Sigmoid colon (tissue), 4 donors: Measurements from ENCODE around the gene DDR2.

ENCODE experiments used
- CTCF ChIP-seq, 4 experiments: fragments of 450-650 bp in 3 of 4; fragments of 200-600 bp in 1 of 4; IDR thresholded peaks; one replicate each; pipeline ENCODE4 v1.5.1; 2016 to 2019; ENCODE audit warnings: antibody characterized with exemption in 4 of 4, mild to moderate bottlenecking in 3 of 4, moderate library complexity in 2 of 4
- EP300 ChIP-seq, 4 donors: sonication (generic); formaldehyde crosslinking; IDR thresholded peaks; one replicate each; pipeline ENCODE4 v1.6.1; 2017; ENCODE audit warnings: antibody characterized with exemption in 4 of 4
- POLR2AphosphoS5 ChIP-seq, 4 donors: sonication (generic); formaldehyde crosslinking; IDR thresholded peaks; one replicate each; pipeline ENCODE4 v1.6.1; 2017; ENCODE audit warnings: antibody characterized with exemption in 4 of 4

- TF ChIP-seq POLR2AphosphoS5 (IDR thresholded peaks at IDR 0.05) (peak; percentile 32 to 71 (median 34)), EP300 (IDR thresholded peaks at IDR 0.05) (peak in 2 of 4 donors; percentile 51 to 69), CTCF (IDR thresholded peaks at IDR 0.05) (no peak)
Measured at GRCh38 chr1:162605225-162605927, 26.9 kb upstream of the DDR2 start.
